Lower leg skin (tissue), 3 donors: ENCODE results near the gene ABI3.

Source experiments
- POLR2A ChIP-seq, 2 donors: fragments of 450-650 bp; IDR thresholded peaks; one replicate each; pipeline ENCODE4 v1.6.1; 2016 to 2017; ENCODE audit warnings: antibody characterized with exemption in 2 of 2, mild to moderate bottlenecking in 1 of 2, moderate library complexity in 1 of 2
- TF ChIP-seq, protein P1 (sequence below), 3 donors: fragments of 450-650 bp; IDR thresholded peaks; one replicate each; pipeline ENCODE4 v1.5.1; 2016; ENCODE audit warnings: antibody characterized with exemption in 3 of 3, mild to moderate bottlenecking in 3 of 3, moderate library complexity in 2 of 3

DNA sequence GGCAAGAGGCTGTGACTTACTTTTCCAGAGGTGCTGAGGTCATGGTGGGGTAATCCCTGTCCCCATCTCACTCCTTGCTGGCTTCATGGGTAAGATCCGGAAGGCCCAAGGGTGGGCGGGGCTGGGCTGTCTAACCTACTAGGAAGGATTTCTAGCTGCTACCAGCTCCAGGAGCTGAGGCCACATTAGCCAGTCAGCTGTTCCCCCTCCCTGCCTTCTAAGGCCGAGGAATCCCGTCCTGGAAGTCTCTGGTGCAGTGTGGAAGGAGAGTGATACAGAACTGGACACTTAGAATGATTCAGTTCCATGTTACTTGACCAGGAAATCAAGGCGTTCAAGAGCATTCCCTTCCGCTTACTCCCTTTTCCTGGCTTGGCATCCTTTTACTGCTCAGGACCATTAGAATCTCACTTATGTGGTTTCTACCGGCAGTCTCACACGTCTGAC, 9.0 kb upstream of the ABI3 start:
- TF ChIP-seq, protein P1, sequence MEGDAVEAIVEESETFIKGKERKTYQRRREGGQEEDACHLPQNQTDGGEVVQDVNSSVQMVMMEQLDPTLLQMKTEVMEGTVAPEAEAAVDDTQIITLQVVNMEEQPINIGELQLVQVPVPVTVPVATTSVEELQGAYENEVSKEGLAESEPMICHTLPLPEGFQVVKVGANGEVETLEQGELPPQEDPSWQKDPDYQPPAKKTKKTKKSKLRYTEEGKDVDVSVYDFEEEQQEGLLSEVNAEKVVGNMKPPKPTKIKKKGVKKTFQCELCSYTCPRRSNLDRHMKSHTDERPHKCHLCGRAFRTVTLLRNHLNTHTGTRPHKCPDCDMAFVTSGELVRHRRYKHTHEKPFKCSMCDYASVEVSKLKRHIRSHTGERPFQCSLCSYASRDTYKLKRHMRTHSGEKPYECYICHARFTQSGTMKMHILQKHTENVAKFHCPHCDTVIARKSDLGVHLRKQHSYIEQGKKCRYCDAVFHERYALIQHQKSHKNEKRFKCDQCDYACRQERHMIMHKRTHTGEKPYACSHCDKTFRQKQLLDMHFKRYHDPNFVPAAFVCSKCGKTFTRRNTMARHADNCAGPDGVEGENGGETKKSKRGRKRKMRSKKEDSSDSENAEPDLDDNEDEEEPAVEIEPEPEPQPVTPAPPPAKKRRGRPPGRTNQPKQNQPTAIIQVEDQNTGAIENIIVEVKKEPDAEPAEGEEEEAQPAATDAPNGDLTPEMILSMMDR (IDR thresholded peaks at IDR 0.05), result no peak
- no peak for TF ChIP-seq POLR2A (IDR thresholded peaks at IDR 0.05)
